ENCODE measurements around the gene GABRE.

Gene GABRE

GRCh38 chrX:151974336-151975227 is at the start of gene GABRE:
Gene GABRE (minus strand): TSS chrX:151974676. CDS start chrX:151974625, 51 bp downstream.
- DNase-seq, result no peak

GRCh38 chrX:152020888-152021287 is 46.4 kb upstream of the GABRE start:
- DNase-seq, result no peak

- no peak for DNase-seq
These were observed 25.3 kb upstream of the GABRE start for GRCh38 chrX:151999813-152000212.

- DNase-seq, result no peak
These were observed 23.1 kb upstream of the GABRE start for GRCh38 chrX:151997539-151997938.

GRCh38 chrX:151996347-151996746 is 21.9 kb upstream of the GABRE start:
- no peak for DNase-seq

GRCh38 chrX:151994476-151994875 is 20.0 kb upstream of the GABRE start:
- no peak for DNase-seq

GRCh38 chrX:151988706-151989299 is 14.3 kb upstream of the GABRE start:
- DNase-seq, result no peak

- no peak for DNase-seq
These were observed 12.6 kb upstream of the GABRE start for GRCh38 chrX:151987108-151987507.

GRCh38 chrX:151985955-151986354 is 11.5 kb upstream of the GABRE start:
- no peak for DNase-seq

- no peak for DNase-seq
These were observed 11.1 kb upstream of the GABRE start for GRCh38 chrX:151985531-151985930.

GRCh38 chrX:151984902-151985301 is 10.4 kb upstream of the GABRE start:
- DNase-seq, result no peak

- DNase-seq, result no peak
These were observed 9.9 kb upstream of the GABRE start for GRCh38 chrX:151984328-151984727.

GRCh38 chrX:151983186-151983585 is 8.7 kb upstream of the GABRE start:
- DNase-seq, result no peak

- no peak for DNase-seq
These were observed 7.7 kb upstream of the GABRE start for GRCh38 chrX:151982222-151982621.

GRCh38 chrX:151981129-151981528 is 6.7 kb upstream of the GABRE start:
- DNase-seq, result no peak

- no peak for DNase-seq
These were observed 3.4 kb upstream of the GABRE start for GRCh38 chrX:151977923-151978322.

GRCh38 chrX:151977009-151977408 is 2.5 kb upstream of the GABRE start:
- no peak for DNase-seq

GRCh38 chrX:151975736-151976275 is 1.3 kb upstream of the GABRE start:
- DNase-seq, result no peak

GRCh38 chrX:151975228-151975593 is 735 bp upstream of the GABRE start:
- DNase-seq, result no peak

- DNase-seq, result no peak
These were observed 583 bp downstream of the GABRE start for GRCh38 chrX:151973851-151974335.

- no peak for DNase-seq
These were observed 1.3 kb downstream of the GABRE start for GRCh38 chrX:151973060-151973661.

GRCh38 chrX:151970661-151971060 is 3.8 kb downstream of the GABRE start:
- DNase-seq, result no peak

GRCh38 chrX:151970027-151970426 is 4.4 kb downstream of the GABRE start:
- no peak for DNase-seq

GRCh38 chrX:151966236-151966635 is 8.2 kb downstream of the GABRE start:
- DNase-seq, result no peak

Measured in activated CD8-positive, alpha-beta memory T cell treated with anti-CD3 and anti-CD28 coated beads, Interleukin-2, amount 50 U/mL, for 4 hours (primary cell).